Adrenal gland (tissue), 12 donors: ENCODE measurements around the gene PI4KA. TPM values are rescaled to one million over a fixed set of nuclear protein-coding genes. Genes with fewer than 3 reads are reported as not detected.

Source experiments
- DNase-seq, 7 donors: peaks; one replicate each; pipeline ENCODE4 v3.0.0-alpha.2; 2019 to 2020
- H3K27ac ChIP-seq, 5 donors: fragments of 200-600 bp; sonication (generic) in 4 of 5; 1 replicate in 3 of 5; 2 replicates in 2 of 5; pipeline versions ENCODE4 v1.5.1 to v1.8.0; 2016 to 2020; ENCODE audit warnings: mild to moderate bottlenecking in 1 of 5
- H3K27me3 ChIP-seq: fragments of 200-600 bp; 2 replicates; pipeline ENCODE4 v1.8.0; 2021
- H3K36me3 ChIP-seq, 2 donors: fragments of 200-600 bp; replicated peaks in 1 of 2; 1 replicate in 1 of 2; 2 replicates in 1 of 2; pipeline versions ENCODE4 v1.5.1 to v1.8.0; 2018 to 2022
- H3K4me1 ChIP-seq, 2 donors: fragments of 200-600 bp; replicated peaks in 1 of 2; 1 replicate in 1 of 2; 2 replicates in 1 of 2; pipeline versions ENCODE4 v1.5.1 to v1.8.0; 2018 to 2021
- H3K4me3 ChIP-seq, 4 donors: fragments of 200-600 bp; sonication (generic) in 3 of 4; one replicate each; pipeline ENCODE4 v1.5.1; 2016 to 2018
- H3K9me3 ChIP-seq, 3 donors: fragments of 200-600 bp; sonication (generic) in 1 of 3; replicated peaks in 1 of 3; 1 replicate in 2 of 3; 2 replicates in 1 of 3; pipeline versions ENCODE4 v1.5.1 to v1.8.0; 2016 to 2021
- CTCF ChIP-seq, 6 experiments: fragments of 450-650 bp in 4 of 6; fragments of 200-600 bp in 2 of 6; sonication (generic) in 1 of 6; IDR thresholded peaks; 1 replicate in 5 of 6; 2 replicates in 1 of 6; pipeline versions ENCODE4 v1.5.1 to v1.8.0; 2016 to 2021; ENCODE audit warnings: antibody characterized with exemption in 6 of 6, mild to moderate bottlenecking in 2 of 6, moderate library complexity in 1 of 6
- POLR2A ChIP-seq, 2 donors: fragments of 450-650 bp; IDR thresholded peaks; one replicate each; pipeline ENCODE4 v1.6.1; 2017; ENCODE audit warnings: antibody characterized with exemption in 2 of 2, mild to moderate bottlenecking in 2 of 2, moderate library complexity in 1 of 2
- WGBS, 4 donors: extraction: QIAGEN DNeasy Blood & Tissue Kit in 2 of 4; methylation state at CpG; one replicate each; pipeline versions ENCODE4 v1.1.5 to v1.1.7; 2013 to 2017; 5-methylcytosine and 5-hydroxymethylcytosine counted together
- intact Hi-C, 2 donors: fragments of 100-400 bp; cut with DNase I; formaldehyde crosslinking; loops; one replicate each; pipeline versions ENCODE4 v1.14.1 to v1.15.0; 2022 to 2023
- polyA plus RNA-seq, 3 donors: library from polyadenylated mRNA; stranded (reverse); fragments of 200-250 nt in 2 of 3; fragments of 350-450 nt in 1 of 3; fragmentation: Illumina TruSeq in 1 of 3; extraction: RNeasy Lipid Tissue Mini Kit (QIAGEN cat#74804) in 1 of 3; gene quantifications; one replicate each; pipeline ENCODE4 v1.2.3, GENCODE V29; 2013 to 2014
- total RNA-seq, 9 donors: library from RNA; depleted of rRNA in 4 of 9; stranded (reverse); fragments of >200 nt in 4 of 9; fragments of 120-200 nt in 1 of 9; fragmentation: NEBNext Ultra II Directional in 1 of 9; extraction: Animal tissue kit (Norgen Biotek cat#: 25700) in 1 of 9; gene quantifications; one replicate each; pipeline versions ENCODE4 v1.1.0 to v1.2.4, GENCODE V29; 2013 to 2023
- donor health status: healthy with polysubstance abuse.
- donor health status: Bipolar disorder and iron deficiency.
- donor health status: DM: yes; HTN: yes; CAD: no.
- donor health status: DM: no; HTN: no; CAD: no.
- donor health status: DM: no; HTN: no; CAD: no.
- donor health status: DM: yes; HTN: yes; CAD: no.

The PI4KA gene
- total and polyA plus RNA-seq, 12 donors = 36.4 to 134 (median 85.6) TPM

- DNase-seq = peak in 1 of 7 donors; percentile 18
- intact Hi-C loops = no loop called here
- H3K9me3 ChIP-seq = no peaks in the 10 kb centered on the region
- peaks cover 0 to 81% of the 10 kb centered on the region in 2 donors for H3K36me3 ChIP-seq
- H3K27me3 ChIP-seq = no peaks in the 10 kb centered on the region
- no peak overlapping the region for H3K4me3 ChIP-seq
- WGBS, 4 donors = 90 to 94% (median 92%) methylated on average over 5 of the region's 5 CpGs
- no peak for TF ChIP-seq POLR2A (IDR thresholded peaks at IDR 0.05)
- TF ChIP-seq CTCF (IDR thresholded peaks at IDR 0.05) = no peak
- no peak overlapping the region for H3K27ac ChIP-seq
- no peaks in the 10 kb centered on the region for H3K4me1 ChIP-seq
Measured at GRCh38 chr22:20814221-20814808, 44.3 kb downstream of the PI4KA start.

DNA sequence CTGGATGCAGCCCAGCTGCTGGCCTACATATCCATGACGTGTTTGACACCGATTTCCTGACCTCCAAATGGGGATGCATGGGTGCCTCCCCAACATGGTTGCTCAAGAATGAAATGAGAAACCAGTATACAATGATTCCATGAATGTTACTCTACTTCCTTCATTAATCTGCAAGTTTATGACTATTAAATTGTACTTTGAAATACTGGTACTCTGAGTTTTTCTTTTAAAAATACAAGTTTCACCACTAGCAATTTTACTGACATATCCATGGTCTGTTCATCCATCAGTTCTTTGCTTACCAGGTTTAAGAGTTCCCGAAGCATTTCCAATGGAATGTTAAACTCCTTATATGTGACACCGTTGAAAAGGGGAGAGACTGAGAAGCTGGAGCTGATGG, 45.6 kb downstream of the PI4KA start:
- TF ChIP-seq CTCF (IDR thresholded peaks at IDR 0.05) = no peak
- no peak for TF ChIP-seq POLR2A (IDR thresholded peaks at IDR 0.05)
- peak in 1 of 7 donors; percentile 20 for DNase-seq
- Histone ChIP-seq H3K9me3 (no peaks in the 10 kb centered on the region), H3K27me3 (no peaks in the 10 kb centered on the region), H3K4me3 (no peak overlapping the region), H3K27ac (no peak overlapping the region), H3K4me1 (no peaks in the 10 kb centered on the region), H3K36me3 (peaks cover 0 to 75% of the 10 kb centered on the region in 2 donors)
- 89 to 92% (median 91%) methylated on average over 4 of the region's 4 CpGs for WGBS, 4 donors
- intact Hi-C loops = no loop called here

GRCh38 chr22:20811971-20812660, 46.5 kb downstream of the PI4KA start:
- WGBS, 4 donors = 95 to 99% (median 98%) methylated on average over 4 to 5 of the region's 5 CpGs
- Histone ChIP-seq H3K4me3 (no peak overlapping the region), H3K4me1 (no peaks in the 10 kb centered on the region), H3K27ac (no peak overlapping the region), H3K36me3 (peaks cover 0 to 74% of the 10 kb centered on the region in 2 donors), H3K27me3 (no peaks in the 10 kb centered on the region), H3K9me3 (no peaks in the 10 kb centered on the region)
- no peak for DNase-seq
- intact Hi-C loops = no loop called here
- TF ChIP-seq POLR2A (IDR thresholded peaks at IDR 0.05) = no peak

- no peak overlapping the region for H3K4me3 ChIP-seq
- no peaks in the 10 kb centered on the region for H3K9me3 ChIP-seq
- WGBS, 4 donors = 44 to 83% (median 66%) methylated on average over 1 of the region's 1 CpG
- TF ChIP-seq CTCF (IDR thresholded peaks at IDR 0.05) = no peak
- TF ChIP-seq POLR2A (IDR thresholded peaks at IDR 0.05) = no peak
- no peaks in the 10 kb centered on the region for H3K27me3 ChIP-seq
- intact Hi-C loops = no loop called here
- peaks cover 0 to 74% of the 10 kb centered on the region in 2 donors for H3K36me3 ChIP-seq
- peak in 1 of 7 donors; percentile 33 for DNase-seq
- H3K27ac ChIP-seq = no peak overlapping the region
- no peaks in the 10 kb centered on the region for H3K4me1 ChIP-seq
Measured at GRCh38 chr22:20811171-20811570, 47.4 kb downstream of the PI4KA start.
